ENCODE measurements around the gene BRPF3. TPM values are rescaled to one million over a fixed set of nuclear protein-coding genes. Genes with fewer than 3 reads are reported as not detected.

The BRPF3 gene
- total and polyA plus RNA-seq, 10 of the 15 experiments (the other 5 are each of a cell fraction or from before 2014, with no cell fraction given): 2.3 to 16.1 (median 6.7) TPM

GRCh38 chr6:36247693-36248092, 51.1 kb downstream of the BRPF3 start:
- ChIA-PET RAD21 (ENCODE audit: unreplicated experiment) (no interaction called here), SMC1A (ENCODE audit: uncharacterized antibody, unreplicated experiment) (no interaction called here), CTCF (no interaction called here), POLR2A (no interaction called here)
- intact Hi-C loops (cut with micrococcal nuclease; ENCODE audit: unreplicated experiment): no loop called here
- in situ Hi-C loops (cut with MboI): no loop called here
- no peak overlapping the region for H3K27ac ChIP-seq (ENCODE audit: control insufficient read depth, insufficient read depth)
- DNase-seq (ENCODE audit: low read depth, low spot score) (no peak), ATAC-seq (no peak), FAIRE-seq (no peak)
- TF ChIP-seq SPI1 (IDR thresholded peaks at IDR 0.05; ENCODE audit: borderline replicate concordance, insufficient read depth, low read depth, low read length): no peak
- TF ChIP-seq ZNF622 (IDR thresholded peaks at IDR 0.05): no peak
- TF ChIP-seq TCF3 (IDR thresholded peaks at IDR 0.05; ENCODE audit: borderline replicate concordance, insufficient read depth, low read depth, low read length): no peak
- TF ChIP-seq SIN3A (IDR thresholded peaks at IDR 0.05; ENCODE audit: low read depth, low read length): no peak
- TF ChIP-seq STAT3 (IDR thresholded peaks at IDR 0.05; ENCODE audit: low read depth, low read length): no peak
- no peak for TF ChIP-seq KDM1A (IDR thresholded peaks at IDR 0.05; ENCODE audit: borderline replicate concordance)
- TF ChIP-seq ZNF384 (IDR thresholded peaks at IDR 0.05; ENCODE audit: borderline replicate concordance, low read depth, low read length): no peak
- no peak for TF ChIP-seq EP300 (IDR thresholded peaks at IDR 0.05; ENCODE audit: borderline replicate concordance in 1 of 2, control insufficient read depth in 1 of 2, low read depth in 2 of 2, low read length in 2 of 2)
- TF ChIP-seq FOXM1 (IDR thresholded peaks at IDR 0.05; ENCODE audit: low read depth, low read length): no peak
- TF ChIP-seq BMI1 (IDR thresholded peaks at IDR 0.05; ENCODE audit: borderline replicate concordance): no peak
- no TSS peak for BruUV-seq (replicated peaks)
- WGBS (ENCODE audit: insufficient coverage, insufficient replicate concordance, low lambda C conversion rate, missing lambda C conversion rate): 58% methylated on average over 6 of the region's 6 CpGs
- H3K9me3 ChIP-seq (replicated peaks; ENCODE audit: control insufficient read depth, insufficient read depth, low read length): no peaks in the 10 kb centered on the region
- H3K9ac ChIP-seq (ENCODE audit: control insufficient read depth, insufficient read depth, low read length): no peak overlapping the region
- H4K20me1 ChIP-seq (ENCODE audit: control insufficient read depth, insufficient read depth): no peaks in the 10 kb centered on the region
- peaks cover 6% of the 10 kb centered on the region for H3K4me1 ChIP-seq (ENCODE audit: control insufficient read depth, insufficient read depth, low read length)
- no peaks in the 10 kb centered on the region; a peak in 1 of 4 replicates for H3K27me3 ChIP-seq (replicated peaks in 1 of 2; ENCODE audit: control insufficient read depth in 2 of 2, insufficient read depth in 2 of 2, low read length in 1 of 2)
- H3K4me2 ChIP-seq (ENCODE audit: control insufficient read depth, insufficient read depth): no peak overlapping the region
- H3K36me3 ChIP-seq (ENCODE audit: control insufficient read depth in 2 of 2, insufficient read depth in 2 of 2, low read length in 1 of 2): no peaks in the 10 kb centered on the region
- no peak overlapping the region for H3K4me3 ChIP-seq
- H3K79me2 ChIP-seq (ENCODE audit: control insufficient read depth, insufficient read depth, low read length): no peaks in the 10 kb centered on the region
- no peak overlapping the region for H2AFZ ChIP-seq (ENCODE audit: control insufficient read depth, low read depth, low read length)

Data from GM12878 (cell line).